HG02759 (cell line): ENCODE data around the gene PODNL1.
"Not testable (repeated sequence)": the region's sequence is repeated elsewhere in the genome, so short reads cannot be mapped to it uniquely, and the experiment has no call there.

Source experiments
- ATAC-seq: cut with Tn5 transposase; IDR thresholded peaks from one replicate; pipeline ENCODE4 v1.9.1; 2021; ENCODE audit warnings: mild to moderate bottlenecking, moderate library complexity; ENCODE audit not compliant: unreplicated experiment

PODNL1 gene

DNA sequence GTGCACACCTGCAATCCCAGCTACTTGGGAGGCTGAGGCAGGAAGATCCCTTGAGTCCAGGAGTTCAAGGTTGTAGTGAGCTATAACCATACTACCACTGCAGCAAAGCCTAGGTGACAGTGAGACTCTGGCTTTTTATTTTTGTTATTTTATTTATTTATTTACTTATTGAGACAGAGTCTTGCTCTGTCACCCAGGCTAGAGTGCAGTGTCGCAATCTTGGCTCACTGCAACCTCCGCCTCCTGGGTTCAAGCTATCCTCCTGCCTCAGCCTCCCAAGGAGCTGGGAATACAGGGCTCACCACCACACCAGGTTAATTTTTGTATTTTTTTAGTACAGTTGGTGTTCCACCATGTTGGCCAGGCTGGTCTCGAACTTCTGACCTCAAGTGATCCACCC, 35.3 kb upstream of the PODNL1 start:
- ATAC-seq = not testable (repeated sequence)

GRCh38 chr19:13972368-13973155, 34.3 kb upstream of the PODNL1 start:
- no peak for ATAC-seq

DNA sequence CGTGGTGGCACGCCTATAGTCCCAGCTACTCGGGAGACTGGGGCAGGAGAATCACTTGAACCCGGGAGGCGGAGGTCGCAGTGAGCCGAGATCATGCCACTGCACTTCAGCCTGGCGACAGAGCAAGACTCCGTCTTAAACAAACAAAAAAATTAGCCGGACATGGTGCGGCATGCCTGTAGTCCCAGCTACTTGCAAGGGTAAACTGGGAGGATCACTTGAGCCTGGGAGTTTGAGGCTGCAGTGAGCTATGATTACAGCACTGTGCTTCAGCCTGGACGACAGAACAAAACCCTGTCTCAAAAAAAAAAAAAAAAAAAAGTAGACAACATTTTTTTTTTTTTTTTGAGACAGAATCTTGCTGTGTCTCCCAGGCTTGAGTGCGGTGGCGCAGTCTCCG, 33.7 kb upstream of the PODNL1 start:
- ATAC-seq = not testable (repeated sequence)

DNA sequence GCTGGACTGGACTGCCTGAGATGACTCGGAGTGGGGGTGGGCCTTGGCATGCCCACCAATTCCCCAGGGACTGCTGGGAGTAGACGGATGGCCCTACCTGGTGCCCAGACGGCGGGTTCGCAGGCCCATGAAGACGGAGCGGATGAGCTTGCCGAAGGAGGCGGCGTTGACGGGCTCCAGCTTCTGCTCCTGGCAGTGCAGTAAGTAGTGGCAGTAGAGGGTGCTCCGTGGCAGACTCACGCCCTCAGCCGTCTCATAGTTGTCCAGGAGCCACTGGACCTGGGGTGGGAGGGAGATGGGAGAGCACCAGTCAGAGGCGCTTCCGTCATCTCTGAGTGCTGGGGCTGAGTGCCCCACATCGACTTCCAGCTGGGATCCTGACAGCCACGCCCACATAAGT, 31.7 kb upstream of the PODNL1 start:
- no peak for ATAC-seq

DNA sequence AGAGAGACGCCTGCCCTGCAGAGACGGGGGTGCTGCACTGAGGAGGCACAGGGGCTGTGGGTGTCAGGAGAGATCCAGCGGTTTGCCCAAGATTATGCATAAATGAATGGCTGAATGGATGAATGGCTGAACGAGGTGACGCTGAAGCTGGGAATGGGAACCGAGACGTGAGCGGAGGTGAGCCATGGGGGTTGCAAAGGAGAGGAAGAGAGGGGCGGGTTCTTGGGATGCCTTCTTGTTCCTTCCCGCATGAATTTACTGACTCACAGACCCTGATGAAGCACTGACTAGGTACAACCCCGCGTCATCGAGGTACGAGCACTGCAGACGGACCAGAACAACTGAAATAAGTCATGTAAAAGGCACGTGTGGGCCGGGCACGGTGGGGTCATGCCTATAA, 30.8 kb upstream of the PODNL1 start:
- ATAC-seq = no peak

DNA sequence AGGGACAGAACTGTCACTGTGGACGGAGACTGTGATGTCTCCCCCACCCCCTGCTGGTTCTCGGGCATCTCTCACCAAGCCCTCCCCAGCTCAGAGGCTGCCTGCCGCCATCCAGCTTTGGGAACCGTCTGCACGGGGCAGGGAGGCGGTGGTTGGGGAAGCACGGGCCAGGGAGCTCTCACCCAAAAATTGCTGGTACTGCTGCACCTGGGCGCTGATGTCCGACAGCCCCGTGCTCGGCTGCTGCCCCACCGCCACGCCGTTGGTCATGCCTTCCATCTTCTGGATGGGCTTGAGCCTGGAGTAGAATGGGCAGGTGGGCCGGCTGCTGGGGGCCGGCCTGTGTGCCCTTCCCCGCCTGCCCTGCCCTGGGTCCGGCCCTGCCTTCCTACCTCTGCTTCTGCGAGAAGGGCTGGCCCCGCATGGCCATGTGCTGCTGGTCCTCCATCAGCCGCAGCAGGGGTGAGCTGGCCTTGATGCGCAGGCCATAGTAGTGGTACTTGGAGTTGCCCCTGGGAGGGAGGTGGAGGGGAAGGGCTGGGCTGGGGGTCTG, 30.2 kb upstream of the PODNL1 start:
- ATAC-seq = no peak

DNA sequence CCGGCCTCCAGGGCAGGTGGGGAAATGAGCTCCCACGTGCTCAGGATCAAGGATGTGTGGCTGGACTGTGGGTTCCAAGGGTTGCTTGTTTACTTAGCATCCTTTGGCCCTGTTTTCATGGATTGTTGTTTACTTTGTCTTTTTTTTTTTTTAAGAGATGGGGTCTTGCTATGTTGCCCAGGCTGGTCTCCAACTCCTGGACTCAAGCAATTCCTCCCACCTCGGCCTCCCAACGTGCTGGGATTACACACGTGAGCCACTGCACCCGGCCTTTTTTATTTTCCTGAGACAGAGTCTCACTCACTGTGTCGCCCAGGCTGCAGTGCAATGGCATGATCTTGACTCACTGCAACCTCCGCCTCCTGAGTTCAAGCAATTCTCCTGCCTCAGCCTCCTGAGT, 29.0 kb upstream of the PODNL1 start:
- not testable (repeated sequence) for ATAC-seq

GRCh38 chr19:13966684-13967128, 28.5 kb upstream of the PODNL1 start:
- no peak for ATAC-seq

DNA sequence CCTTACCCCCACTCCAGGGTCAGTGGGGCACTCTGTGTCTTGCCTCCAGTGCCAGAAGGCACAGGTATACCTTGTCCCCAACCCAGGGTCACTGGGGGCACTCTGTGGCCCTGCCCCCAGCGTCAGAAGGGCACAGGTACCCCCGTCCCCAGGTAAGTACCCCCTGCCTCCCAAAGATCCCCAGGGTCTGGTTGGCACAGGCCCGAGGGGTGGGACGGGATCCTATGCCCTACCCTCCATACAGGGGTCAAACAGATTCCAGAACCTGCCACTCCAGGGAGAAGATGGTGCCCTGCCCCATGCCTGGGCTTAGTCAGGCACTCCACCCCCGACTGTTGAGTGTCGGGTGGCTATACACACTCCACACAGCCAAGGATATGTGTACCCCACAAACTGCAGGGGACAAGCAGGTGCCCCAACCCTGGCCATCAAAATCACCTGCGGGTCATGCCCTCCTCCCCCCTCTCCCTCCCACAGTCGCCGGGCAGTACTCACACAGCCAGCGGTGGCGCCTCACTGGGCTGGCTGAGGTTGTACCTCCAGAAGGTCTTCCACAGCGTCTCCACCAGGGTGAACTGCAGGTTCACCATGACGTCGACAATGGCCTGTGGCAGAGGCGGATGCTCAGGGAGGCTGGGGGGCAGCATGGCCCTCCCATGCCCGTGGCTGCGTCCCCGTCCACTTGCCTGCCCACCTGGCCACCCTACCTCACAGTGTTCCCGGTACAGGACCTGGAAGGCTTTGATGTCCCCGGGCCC, 27.9 kb upstream of the PODNL1 start:
- ATAC-seq = no peak

DNA sequence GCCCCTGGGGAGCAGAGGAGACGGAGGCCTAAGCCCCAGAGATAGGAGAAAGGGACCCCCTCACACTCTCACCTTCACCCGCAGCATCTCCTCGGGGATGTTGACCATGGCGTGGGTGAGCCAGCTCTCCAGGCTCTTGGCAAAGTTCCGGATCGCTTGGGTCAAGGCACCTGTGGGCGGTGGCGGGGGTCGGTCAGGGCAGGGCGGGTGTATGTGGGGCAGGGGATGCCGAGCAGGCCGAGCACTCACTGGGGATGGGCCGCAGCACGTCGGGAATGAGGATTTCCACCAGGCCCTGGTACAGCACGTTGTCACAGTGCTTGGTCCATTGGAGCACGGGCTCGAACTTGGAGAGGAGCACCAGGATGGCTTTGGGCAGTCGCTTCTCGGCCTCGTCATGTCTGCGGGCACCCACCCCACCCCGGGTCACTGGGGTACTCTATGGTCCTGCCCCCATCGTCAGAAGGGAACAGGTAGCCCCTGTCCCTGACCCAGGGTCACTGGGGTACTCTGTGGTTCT, 27.2 kb upstream of the PODNL1 start:
- ATAC-seq = no peak

GRCh38 chr19:13964776-13965175, 26.6 kb upstream of the PODNL1 start:
- no peak for ATAC-seq

DNA sequence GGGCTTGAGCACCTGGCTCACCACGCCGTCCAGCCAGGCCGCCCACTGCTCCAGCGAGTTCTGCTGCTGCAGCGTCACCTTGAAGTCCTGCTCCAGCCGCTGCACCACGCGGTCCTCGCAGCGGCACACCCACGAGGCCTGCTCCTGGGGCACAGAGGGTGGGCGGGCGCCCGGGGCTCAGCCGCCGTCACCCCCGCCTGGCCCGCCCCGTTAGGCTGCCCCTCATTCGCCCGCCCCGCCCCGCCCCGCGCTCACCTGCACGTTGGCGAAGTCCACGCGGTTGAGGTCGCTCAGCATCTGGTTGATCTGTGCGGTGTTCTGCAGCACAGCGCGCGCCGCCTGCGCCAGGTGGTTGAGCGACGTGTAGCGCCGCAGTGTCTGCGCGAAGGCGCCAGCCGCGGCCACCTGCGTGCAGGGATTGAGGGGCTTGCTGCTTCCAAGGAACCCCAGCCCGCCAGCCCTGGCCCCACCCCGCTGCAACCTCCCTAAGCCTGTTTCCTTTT, 25.4 kb upstream of the PODNL1 start:
- ATAC-seq = no peak

DNA sequence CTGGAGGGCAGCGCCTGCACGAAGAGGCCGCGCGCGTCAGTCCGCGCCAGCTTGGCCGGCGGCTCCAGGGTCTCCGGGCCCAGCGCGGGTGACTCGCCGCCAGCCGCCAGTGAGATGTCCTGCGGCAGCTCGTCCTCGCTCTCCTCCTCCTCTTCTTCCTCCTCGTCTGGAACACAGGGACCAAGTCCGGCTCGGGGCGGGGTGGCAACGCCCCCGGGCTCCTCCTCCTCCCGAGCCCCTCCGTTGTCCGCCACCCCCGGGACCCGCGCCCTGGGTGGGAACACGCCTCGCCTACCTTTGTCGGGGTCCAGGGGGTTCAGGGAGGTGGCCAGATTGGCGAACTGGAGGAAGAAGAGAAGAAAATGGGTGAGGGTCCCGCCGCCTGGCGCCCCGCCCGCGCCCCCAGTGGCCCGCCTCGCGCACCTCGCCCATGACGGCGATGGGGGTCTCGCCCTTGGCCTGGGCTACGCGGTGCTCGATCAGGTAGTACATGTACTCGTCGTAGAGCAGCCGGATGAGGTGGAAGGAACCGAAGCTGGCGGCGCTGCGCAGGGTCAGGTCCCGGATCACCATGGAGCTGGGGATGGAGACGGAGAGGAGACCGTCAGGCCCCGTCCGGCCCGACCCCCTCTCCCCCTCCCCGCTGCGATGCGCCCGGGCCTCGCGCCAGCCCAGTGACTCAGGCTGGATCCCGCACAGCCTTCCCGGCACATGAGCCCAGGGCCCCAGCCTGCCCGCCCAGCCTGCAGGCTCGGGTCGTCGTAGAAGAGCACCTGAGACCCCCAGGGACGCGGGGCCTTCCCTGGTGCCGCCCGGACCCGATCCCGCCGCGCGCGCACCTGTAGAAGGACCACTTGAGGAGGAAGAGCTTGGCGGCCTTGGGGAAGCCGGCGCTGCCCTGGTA, 24.7 kb upstream of the PODNL1 start:
- ATAC-seq = no peak

- ATAC-seq = no peak
These were observed 23.8 kb upstream of the PODNL1 start for GRCh38 chr19:13961826-13962698.

GRCh38 chr19:13960863-13961784, 22.9 kb upstream of the PODNL1 start:
- ATAC-seq = no peak

- ATAC-seq = no peak
These were observed 22.0 kb upstream of the PODNL1 start for GRCh38 chr19:13959962-13960862.

GRCh38 chr19:13959141-13959961, 21.1 kb upstream of the PODNL1 start:
- no peak for ATAC-seq
